ENCODE results near the gene TIGD3. TPM values are rescaled to one million over a fixed set of nuclear protein-coding genes. Genes with fewer than 3 reads are reported as not detected.

TIGD3 gene
- total and polyA plus RNA-seq, 2 donors (not counting 3 experiments of a cell fraction or from before 2014, with no cell fraction given): 0.18 to 0.27 TPM

DNA sequence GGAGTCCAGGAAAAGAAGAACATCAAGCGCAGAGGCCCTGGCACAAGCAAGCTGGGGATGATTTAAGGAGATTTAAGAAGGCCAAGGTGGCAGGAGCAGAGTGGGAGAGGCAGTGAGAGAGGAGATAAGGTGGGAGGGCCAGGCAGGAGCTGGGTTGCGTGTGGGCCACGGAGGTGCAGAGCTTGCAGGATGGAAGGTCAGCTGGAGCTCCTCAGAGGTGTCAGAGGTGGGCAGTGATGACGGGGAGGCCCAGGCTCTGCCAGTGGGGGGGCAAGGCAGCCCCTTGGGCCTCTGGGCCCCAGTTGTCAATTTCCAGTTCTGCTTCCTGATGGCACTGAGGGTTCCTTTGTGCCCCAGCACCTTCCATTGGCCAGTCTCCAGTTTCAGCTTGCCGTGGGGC, 38.3 kb downstream of the TIGD3 start:
- Histone ChIP-seq H3K27me3 (ENCODE audit: control insufficient read depth in 2 of 2, insufficient read depth in 2 of 2, low read length in 2 of 2) (no peaks in the 10 kb centered on the region), H3K36me3 (ENCODE audit: control insufficient read depth in 2 of 2, extremely low read depth in 1 of 2, insufficient read depth in 2 of 2, low read length in 2 of 2) (peaks cover 10 to 37% of the 10 kb centered on the region in 2 experiments), H3K27ac (ENCODE audit: insufficient read depth, low read depth, low read length) (no peak overlapping the region), H3K9ac (replicated peaks; ENCODE audit: extremely low read depth, insufficient read depth, low read length) (no peak overlapping the region), H4K20me1 (replicated peaks; ENCODE audit: control insufficient read depth, extremely low read depth, insufficient read depth, low read length) (no peaks in the 10 kb centered on the region), H3K4me3 (replicated peaks in 1 of 3; ENCODE audit: insufficient read depth in 1 of 3, low read depth in 1 of 3, low read length in 3 of 3) (no peak overlapping the region), H3K4me1 (ENCODE audit: control insufficient read depth, extremely low read depth, insufficient read depth, low read length) (peaks cover 33% of the 10 kb centered on the region), H3K4me2 (ENCODE audit: insufficient read depth, low read length) (no peak overlapping the region), H3K9me3 (replicated peaks; ENCODE audit: control insufficient read depth, insufficient read depth, low read length) (no peaks in the 10 kb centered on the region), H3K9me1 (replicated peaks; ENCODE audit: control insufficient read depth, extremely low read depth, insufficient read depth, low read length) (no peaks in the 10 kb centered on the region), H3K79me2 (ENCODE audit: control insufficient read depth, insufficient read depth, low read length) (peaks cover 55% of the 10 kb centered on the region), H2AFZ (ENCODE audit: low read depth, low read length) (no peak overlapping the region)
- FAIRE-seq (no peak), DNase-seq (ENCODE audit: low read depth, low spot score) (no peak)
- POLR2A ChIA-PET: no interaction called here
- CTCF ChIA-PET: no interaction called here
- intact Hi-C loops (cut with micrococcal nuclease): no loop called here
- BruUV-seq (replicated peaks): no TSS peak
- TF ChIP-seq, protein P1, sequence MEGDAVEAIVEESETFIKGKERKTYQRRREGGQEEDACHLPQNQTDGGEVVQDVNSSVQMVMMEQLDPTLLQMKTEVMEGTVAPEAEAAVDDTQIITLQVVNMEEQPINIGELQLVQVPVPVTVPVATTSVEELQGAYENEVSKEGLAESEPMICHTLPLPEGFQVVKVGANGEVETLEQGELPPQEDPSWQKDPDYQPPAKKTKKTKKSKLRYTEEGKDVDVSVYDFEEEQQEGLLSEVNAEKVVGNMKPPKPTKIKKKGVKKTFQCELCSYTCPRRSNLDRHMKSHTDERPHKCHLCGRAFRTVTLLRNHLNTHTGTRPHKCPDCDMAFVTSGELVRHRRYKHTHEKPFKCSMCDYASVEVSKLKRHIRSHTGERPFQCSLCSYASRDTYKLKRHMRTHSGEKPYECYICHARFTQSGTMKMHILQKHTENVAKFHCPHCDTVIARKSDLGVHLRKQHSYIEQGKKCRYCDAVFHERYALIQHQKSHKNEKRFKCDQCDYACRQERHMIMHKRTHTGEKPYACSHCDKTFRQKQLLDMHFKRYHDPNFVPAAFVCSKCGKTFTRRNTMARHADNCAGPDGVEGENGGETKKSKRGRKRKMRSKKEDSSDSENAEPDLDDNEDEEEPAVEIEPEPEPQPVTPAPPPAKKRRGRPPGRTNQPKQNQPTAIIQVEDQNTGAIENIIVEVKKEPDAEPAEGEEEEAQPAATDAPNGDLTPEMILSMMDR (IDR thresholded peaks at IDR 0.05; ENCODE audit: extremely low read depth in 1 of 2, insufficient read depth in 1 of 2, low read depth in 1 of 2, low read length in 2 of 2): no peak
- TF ChIP-seq FOS (IDR thresholded peaks at IDR 0.05; ENCODE audit: borderline replicate concordance, insufficient read depth, low read length) (no peak), POLR2AphosphoS5 (IDR thresholded peaks at IDR 0.05; ENCODE audit: insufficient read depth, low read depth, low read length) (no peak), POLR2A (IDR thresholded peaks at IDR 0.05; ENCODE audit: low read depth, low read length) (no peak), JUN (IDR thresholded peaks at IDR 0.05; ENCODE audit: borderline replicate concordance, insufficient read depth, insufficient read length, low read depth) (no peak), GATA2 (IDR thresholded peaks at IDR 0.05; ENCODE audit: insufficient read depth, insufficient read length, low read depth, low read length) (no peak), EZH2 (IDR thresholded peaks at IDR 0.05; ENCODE audit: borderline replicate concordance, low read depth, low read length, severe bottlenecking) (no peak), MYC (IDR thresholded peaks at IDR 0.05; ENCODE audit: low read depth, low read length) (no peak)
- TF ChIP-seq, protein P2, sequence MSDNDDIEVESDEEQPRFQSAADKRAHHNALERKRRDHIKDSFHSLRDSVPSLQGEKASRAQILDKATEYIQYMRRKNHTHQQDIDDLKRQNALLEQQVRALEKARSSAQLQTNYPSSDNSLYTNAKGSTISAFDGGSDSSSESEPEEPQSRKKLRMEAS (IDR thresholded peaks at IDR 0.05; ENCODE audit: insufficient read depth, insufficient read length): no peak
- dilution Hi-C loops (cut with MboI; ENCODE audit: extremely low pct_ligation_motif_present, low sequenced_read_pairs): no loop called here

Measured in endothelial cell of umbilical vein (primary cell).